Endothelial cell of umbilical vein (primary cell): ENCODE data around the gene SLC41A3. TPM values are rescaled to one million over a fixed set of nuclear protein-coding genes. Genes with fewer than 3 reads are reported as not detected.
"Not testable (repeated sequence)": the region's sequence is repeated elsewhere in the genome, so short reads cannot be mapped to it uniquely, and the experiment has no call there.

ENCODE experiments used
- BruUV-seq: library from RNA; stranded (reverse); fragments of 400-500 nt; replicated peaks from 2 replicates; lab custom pipeline; 2021; lab: Mats Ljungman, UMichigan
- CTCF ChIA-PET: fragments of 300-600, 350-600 bp; sonication (Branson Sonifier 250); formaldehyde crosslinking; loops from one replicate; lab custom pipeline; 2021; ENCODE audit warnings: antibody characterized with exemption, inconsistent platforms; lab: Charles Lee
- POLR2A ChIA-PET: fragments of 300-600, 350-600 bp; sonication (Branson Sonifier 250); formaldehyde crosslinking; loops from one replicate; lab custom pipeline; 2021; ENCODE audit warnings: antibody characterized with exemption, inconsistent platforms; lab: Charles Lee
- DNase-seq: peaks from one replicate; pipeline ENCODE4 v3.0.0-alpha.2; 2011; ENCODE audit warnings: low read depth, low spot score
- FAIRE-seq: peaks from 2 replicates; lab custom pipeline; 2011; peaks lifted over from hg19 to GRCh38; lab: Jason Lieb, UNC
- H2AFZ ChIP-seq: 2 replicates; pipeline ENCODE4 v1.6.0; 2012; ENCODE audit warnings: low read depth, low read length, control low read depth, inconsistent platforms
- H3K27ac ChIP-seq: 2 replicates; pipeline ENCODE4 v1.5.1; 2011; ENCODE audit warnings: low read depth, mild to moderate bottlenecking, control low read depth, low read length, moderate library complexity; ENCODE audit not compliant: insufficient read depth
- H3K27me3 ChIP-seq, 2 experiments: 2 replicates each; pipeline versions ENCODE4 v1.6.0 to v1.6.1; 2011; ENCODE audit warnings: low read length in 2 of 2, mixed read lengths in 1 of 2; ENCODE audit not compliant: control insufficient read depth in 2 of 2, insufficient read depth in 2 of 2
- H3K36me3 ChIP-seq, 2 experiments: 2 replicates in 1 of 2; 3 replicates in 1 of 2; pipeline ENCODE4 v1.5.1; 2011; ENCODE audit warnings: low read length in 2 of 2, mild to moderate bottlenecking in 1 of 2, moderate library complexity in 1 of 2; ENCODE audit not compliant: control insufficient read depth in 2 of 2, insufficient read depth in 2 of 2; ENCODE audit errors: extremely low read depth in 1 of 2
- H3K4me1 ChIP-seq: 3 replicates; pipeline ENCODE4 v1.5.1; 2011; ENCODE audit warnings: mild to moderate bottlenecking, low read length; ENCODE audit not compliant: control insufficient read depth, insufficient read depth; ENCODE audit errors: extremely low read depth
- H3K4me2 ChIP-seq: 2 replicates; pipeline ENCODE4 v1.6.1; 2011; ENCODE audit warnings: low read length, control low read depth, mixed read lengths; ENCODE audit not compliant: insufficient read depth
- H3K4me3 ChIP-seq, 3 experiments: fragments of 200-600 bp in 1 of 3; sonication (generic), shearing (Covaris generic) in 1 of 3; replicated peaks in 1 of 3; 2 replicates each; pipeline ENCODE4 v1.5.1; 2011 to 2016; ENCODE audit warnings: control low read depth in 3 of 3, low read length in 3 of 3, mild to moderate bottlenecking in 2 of 3, inconsistent platforms in 1 of 3, low read depth in 1 of 3, moderate library complexity in 1 of 3; ENCODE audit not compliant: insufficient read depth in 1 of 3
- H3K79me2 ChIP-seq: 2 replicates; pipeline ENCODE4 v1.6.0; 2012; ENCODE audit warnings: low read length, inconsistent platforms; ENCODE audit not compliant: control insufficient read depth, insufficient read depth
- H3K9ac ChIP-seq: replicated peaks from 2 replicates; pipeline ENCODE3; 2011; ENCODE audit warnings: low read length, control low read depth; ENCODE audit not compliant: insufficient read depth; ENCODE audit errors: extremely low read depth
- H3K9me1 ChIP-seq: replicated peaks from 3 replicates; pipeline ENCODE4 v1.6.0; 2011; ENCODE audit warnings: mild to moderate bottlenecking, low read length; ENCODE audit not compliant: control insufficient read depth, insufficient read depth; ENCODE audit errors: extremely low read depth
- H3K9me3 ChIP-seq: replicated peaks from 2 replicates; pipeline ENCODE4 v1.5.1; 2012; ENCODE audit warnings: low read length, inconsistent platforms; ENCODE audit not compliant: control insufficient read depth, insufficient read depth
- H4K20me1 ChIP-seq: replicated peaks from 2 replicates; pipeline ENCODE3; 2011; ENCODE audit warnings: mild to moderate bottlenecking, low read length; ENCODE audit not compliant: control insufficient read depth, insufficient read depth; ENCODE audit errors: extremely low read depth
- EZH2 ChIP-seq: IDR thresholded peaks from 2 replicates; pipeline ENCODE4 v1.6.1; 2012; ENCODE audit warnings: borderline replicate concordance, low read depth, mild to moderate bottlenecking, moderate library complexity, low read length, inconsistent platforms; ENCODE audit not compliant: severe bottlenecking
- FOS ChIP-seq: IDR thresholded peaks from 2 replicates; pipeline ENCODE4 v1.6.1; 2011; ENCODE audit warnings: mild to moderate bottlenecking, low read length, moderate library complexity, borderline replicate concordance; ENCODE audit not compliant: insufficient read depth
- GATA2 ChIP-seq: IDR thresholded peaks from 2 replicates; pipeline ENCODE4 v1.7.0; 2011; ENCODE audit warnings: low read depth, mild to moderate bottlenecking, moderate library complexity, mixed read lengths, low read length; ENCODE audit not compliant: insufficient read length, insufficient read depth
- JUN ChIP-seq: IDR thresholded peaks from 2 replicates; pipeline ENCODE4 v1.6.1; 2011; ENCODE audit warnings: borderline replicate concordance, low read depth; ENCODE audit not compliant: insufficient read length, insufficient read depth
- MYC ChIP-seq: IDR thresholded peaks from one replicate; pipeline ENCODE4 v1.6.1; 2011; ENCODE audit warnings: mild to moderate bottlenecking, low read depth, low read length
- POLR2A ChIP-seq: IDR thresholded peaks from 2 replicates; pipeline ENCODE4 v1.6.1; 2012; ENCODE audit warnings: low read depth, mild to moderate bottlenecking, control low read depth, low read length
- POLR2AphosphoS5 ChIP-seq: IDR thresholded peaks from 2 replicates; pipeline ENCODE4 v1.6.1; 2012; ENCODE audit warnings: low read depth, mild to moderate bottlenecking, control low read depth, low read length, moderate library complexity; ENCODE audit not compliant: insufficient read depth
- dilution Hi-C: fragments of 300-500 bp; cut with MboI; formaldehyde crosslinking; loops from one replicate; pipeline ENCODE4 v1.15.0; 2019; ENCODE audit warnings: low sequenced_read_pairs; ENCODE audit not compliant: extremely low pct_ligation_motif_present
- intact Hi-C: fragments of 100-400 bp; cut with micrococcal nuclease; formaldehyde crosslinking; loops from one replicate; pipeline ENCODE4 v1.10.0; 2022
- polyA plus RNA-seq, 4 experiments: library from polyadenylated mRNA; depleted of rRNA in 3 of 4; stranded (reverse) in 3 of 4; unstranded in 1 of 4; fragments of >200 nt; gene quantifications; 2 replicates each; pipeline versions ENCODE4 v1.2.1 to v1.2.3, GENCODE V29; 2011 to 2012; ENCODE audit warnings: missing spikeins in 1 of 4
- total RNA-seq: library from RNA; stranded (reverse); gene quantifications from 2 replicates; pipeline ENCODE4 v1.2.3, GENCODE V29; 2021
- TF ChIP-seq, protein P1 (sequence below): IDR thresholded peaks from 2 replicates; pipeline ENCODE4 v1.6.1; 2011; ENCODE audit not compliant: insufficient read depth, insufficient read length
- TF ChIP-seq, protein P2 (sequence below), 2 donors: IDR thresholded peaks; 1 replicate in 1 of 2; 2 replicates in 1 of 2; pipeline ENCODE4 v1.5.1; 2011; ENCODE audit warnings: low read length in 2 of 2, mild to moderate bottlenecking in 2 of 2, moderate library complexity in 2 of 2, control low read depth in 1 of 2, inconsistent platforms in 1 of 2, low read depth in 1 of 2; ENCODE audit not compliant: insufficient read depth in 1 of 2; ENCODE audit errors: extremely low read depth in 1 of 2

Gene SLC41A3
- total and polyA plus RNA-seq, 2 donors (not counting 3 experiments of a cell fraction or from before 2014, with no cell fraction given) = 52.5 to 118 TPM

DNA sequence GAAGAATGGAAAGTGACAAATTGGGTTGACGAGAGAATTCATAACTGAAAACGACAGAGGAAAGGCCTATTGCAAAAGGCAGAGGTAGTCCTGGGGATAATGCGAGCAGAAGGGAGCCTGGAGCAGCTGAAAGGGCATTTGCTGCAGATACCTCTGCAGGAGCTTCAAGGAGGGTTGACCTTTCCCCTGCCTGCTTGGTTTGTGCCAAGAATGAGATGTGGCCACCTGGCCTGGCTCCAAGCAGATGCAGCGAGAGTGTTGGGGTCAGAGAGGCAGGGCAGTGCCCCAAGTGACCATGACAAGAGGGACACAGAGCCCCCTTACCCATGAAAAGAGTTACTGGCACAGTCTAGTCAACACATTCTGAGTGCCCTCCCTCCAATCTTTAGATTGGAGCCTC is 43.5 kb downstream of the SLC41A3 start:
- Histone ChIP-seq H3K9me1 (no peaks in the 10 kb centered on the region), H3K27ac (no peak overlapping the region), H3K79me2 (no peaks in the 10 kb centered on the region), H3K4me2 (no peak overlapping the region), H3K27me3 (no peaks in the 10 kb centered on the region), H4K20me1 (no peaks in the 10 kb centered on the region), H3K9me3 (no peaks in the 10 kb centered on the region), H3K9ac (no peak overlapping the region), H3K36me3 (no peaks in the 10 kb centered on the region), H3K4me3 (no peak overlapping the region), H3K4me1 (no peaks in the 10 kb centered on the region), H2AFZ (no peak overlapping the region)
- no peak for DNase-seq
- POLR2A ChIA-PET = no interaction called here
- no TSS peak for BruUV-seq
- TF ChIP-seq, protein P1, sequence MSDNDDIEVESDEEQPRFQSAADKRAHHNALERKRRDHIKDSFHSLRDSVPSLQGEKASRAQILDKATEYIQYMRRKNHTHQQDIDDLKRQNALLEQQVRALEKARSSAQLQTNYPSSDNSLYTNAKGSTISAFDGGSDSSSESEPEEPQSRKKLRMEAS = no peak
- TF ChIP-seq GATA2 (no peak), POLR2A (no peak)
- dilution Hi-C loops = no loop called here
- no peak for FAIRE-seq
- CTCF ChIA-PET = no interaction called here
- intact Hi-C loops = no loop called here

DNA sequence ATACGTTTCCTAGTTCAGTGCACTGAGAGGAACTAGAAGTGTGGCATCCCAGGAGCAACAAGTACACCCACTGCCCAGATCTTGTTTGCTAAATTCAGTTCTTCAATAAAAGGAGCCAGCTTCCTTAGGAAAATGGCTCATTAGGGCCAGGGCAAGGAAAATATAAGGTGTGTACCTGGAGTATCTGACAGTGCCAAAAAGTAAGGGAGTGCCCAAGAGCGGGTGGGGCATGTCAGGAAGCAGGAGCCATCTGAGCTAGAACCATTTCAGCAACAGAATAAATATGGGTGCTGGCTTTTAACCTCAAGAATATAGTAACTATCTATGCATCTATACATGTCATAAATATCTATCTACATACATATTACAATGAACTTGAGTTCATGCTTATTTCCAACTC is 44.1 kb downstream of the SLC41A3 start:
- Histone ChIP-seq H3K4me3 (no peak overlapping the region), H3K9me1 (no peaks in the 10 kb centered on the region), H3K27me3 (no peaks in the 10 kb centered on the region), H4K20me1 (no peaks in the 10 kb centered on the region), H2AFZ (no peak overlapping the region), H3K9me3 (no peaks in the 10 kb centered on the region), H3K4me2 (no peak overlapping the region), H3K36me3 (no peaks in the 10 kb centered on the region), H3K9ac (no peak overlapping the region), H3K4me1 (no peaks in the 10 kb centered on the region), H3K27ac (no peak overlapping the region), H3K79me2 (no peaks in the 10 kb centered on the region)
- CTCF ChIA-PET = no interaction called here
- TF ChIP-seq POLR2AphosphoS5 (no peak), GATA2 (no peak), EZH2 (no peak), JUN (no peak), MYC (no peak), FOS (no peak), POLR2A (no peak)
- TF ChIP-seq, protein P2, sequence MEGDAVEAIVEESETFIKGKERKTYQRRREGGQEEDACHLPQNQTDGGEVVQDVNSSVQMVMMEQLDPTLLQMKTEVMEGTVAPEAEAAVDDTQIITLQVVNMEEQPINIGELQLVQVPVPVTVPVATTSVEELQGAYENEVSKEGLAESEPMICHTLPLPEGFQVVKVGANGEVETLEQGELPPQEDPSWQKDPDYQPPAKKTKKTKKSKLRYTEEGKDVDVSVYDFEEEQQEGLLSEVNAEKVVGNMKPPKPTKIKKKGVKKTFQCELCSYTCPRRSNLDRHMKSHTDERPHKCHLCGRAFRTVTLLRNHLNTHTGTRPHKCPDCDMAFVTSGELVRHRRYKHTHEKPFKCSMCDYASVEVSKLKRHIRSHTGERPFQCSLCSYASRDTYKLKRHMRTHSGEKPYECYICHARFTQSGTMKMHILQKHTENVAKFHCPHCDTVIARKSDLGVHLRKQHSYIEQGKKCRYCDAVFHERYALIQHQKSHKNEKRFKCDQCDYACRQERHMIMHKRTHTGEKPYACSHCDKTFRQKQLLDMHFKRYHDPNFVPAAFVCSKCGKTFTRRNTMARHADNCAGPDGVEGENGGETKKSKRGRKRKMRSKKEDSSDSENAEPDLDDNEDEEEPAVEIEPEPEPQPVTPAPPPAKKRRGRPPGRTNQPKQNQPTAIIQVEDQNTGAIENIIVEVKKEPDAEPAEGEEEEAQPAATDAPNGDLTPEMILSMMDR (IDR thresholded peaks at IDR 0.05; ENCODE audit: extremely low read depth in 1 of 2, insufficient read depth in 1 of 2, low read depth in 1 of 2, low read length in 2 of 2) = no peak
- TF ChIP-seq, protein P1 = no peak
- POLR2A ChIA-PET = no interaction called here
- no TSS peak for BruUV-seq
- dilution Hi-C loops (no loop called here), intact Hi-C loops (no loop called here)
- DNase-seq = no peak
- FAIRE-seq = no peak

DNA sequence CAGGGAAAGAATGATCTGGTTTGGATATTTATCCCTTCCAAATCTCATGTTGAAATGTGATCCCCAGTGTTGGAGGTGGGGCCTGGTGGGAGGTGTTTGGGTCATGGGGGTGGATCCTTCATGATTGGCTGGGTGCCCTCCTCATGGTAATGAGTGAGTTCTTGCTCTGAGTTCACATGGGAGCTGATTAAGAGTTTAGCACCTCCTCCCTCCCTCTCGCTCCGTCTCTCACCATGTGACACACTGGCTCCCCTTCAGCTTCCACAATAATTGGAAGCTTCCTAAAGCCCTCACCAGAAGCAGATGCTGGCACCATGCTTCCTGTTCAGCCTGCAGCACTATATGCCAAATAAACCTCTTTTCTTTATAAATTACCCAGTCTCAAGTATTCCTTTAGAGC is 45.1 kb downstream of the SLC41A3 start:
- POLR2A ChIA-PET, dilution Hi-C loops, BruUV-seq, H4K20me1 ChIP-seq, H3K79me2 ChIP-seq, H2AFZ ChIP-seq, H3K4me1 ChIP-seq, H3K4me3 ChIP-seq, intact Hi-C loops, DNase-seq, H3K27ac ChIP-seq, H3K9me1 ChIP-seq, H3K9ac ChIP-seq, H3K4me2 ChIP-seq, FAIRE-seq, H3K9me3 ChIP-seq, CTCF ChIA-PET, H3K36me3 ChIP-seq, H3K27me3 ChIP-seq: not testable (repeated sequence)
